HG03060 (cell line): ENCODE data around the gene PAQR6.
A peak's percentile ranks its signal among the peaks of the same experiment; 100 is the strongest.
"Not testable (repeated sequence)": the region's sequence is repeated elsewhere in the genome, so short reads cannot be mapped to it uniquely, and the experiment has no call there.

Experiments used
- ATAC-seq: cut with Tn5 transposase; IDR thresholded peaks from one replicate; pipeline ENCODE4 v1.9.1; 2021; ENCODE audit warnings: low read depth, moderate number of reproducible peaks; ENCODE audit not compliant: unreplicated experiment

PAQR6 gene

DNA sequence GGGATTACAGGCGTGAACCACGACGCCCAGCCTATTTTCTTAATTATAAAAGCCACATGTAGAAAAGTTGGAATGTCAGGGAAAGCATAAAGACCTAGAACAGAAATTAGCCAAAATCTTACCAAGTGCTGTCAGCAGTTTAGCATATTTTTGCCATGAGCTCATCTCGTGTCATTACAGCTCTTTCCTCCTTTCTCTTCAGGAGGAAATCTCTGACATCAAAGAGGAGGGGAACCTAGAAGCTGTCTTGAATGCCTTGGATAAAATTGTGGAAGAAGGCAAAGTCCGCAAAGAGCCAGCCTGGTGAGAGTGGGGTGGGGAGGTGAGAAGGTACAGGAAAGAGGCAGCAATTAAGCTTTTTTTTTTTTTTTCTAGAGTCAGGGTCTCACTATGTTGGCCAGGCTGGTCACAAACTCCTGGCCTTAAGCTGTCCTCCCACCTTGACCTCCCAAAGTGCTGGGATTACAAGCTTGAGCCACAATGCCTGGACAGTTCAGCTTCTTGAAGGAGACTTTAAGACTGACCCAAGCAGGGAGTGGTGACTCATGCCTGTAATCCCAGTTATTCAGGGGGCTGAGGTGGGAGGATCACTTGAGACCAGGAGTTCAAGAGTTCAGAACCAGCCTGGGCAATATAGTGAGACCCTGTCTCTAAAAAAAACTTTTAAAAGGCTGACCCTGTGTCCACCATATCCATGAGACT, 14.3 kb downstream of the PAQR6 start:
- ATAC-seq: no peak

- ATAC-seq: no peak
Observed at GRCh38 chr1:156232201-156232894, 15.5 kb downstream of the PAQR6 start.

- no peak for ATAC-seq
Observed at GRCh38 chr1:156230473-156230837, 17.4 kb downstream of the PAQR6 start.

GRCh38 chr1:156229809-156230472, 17.9 kb downstream of the PAQR6 start:
- no peak for ATAC-seq

DNA sequence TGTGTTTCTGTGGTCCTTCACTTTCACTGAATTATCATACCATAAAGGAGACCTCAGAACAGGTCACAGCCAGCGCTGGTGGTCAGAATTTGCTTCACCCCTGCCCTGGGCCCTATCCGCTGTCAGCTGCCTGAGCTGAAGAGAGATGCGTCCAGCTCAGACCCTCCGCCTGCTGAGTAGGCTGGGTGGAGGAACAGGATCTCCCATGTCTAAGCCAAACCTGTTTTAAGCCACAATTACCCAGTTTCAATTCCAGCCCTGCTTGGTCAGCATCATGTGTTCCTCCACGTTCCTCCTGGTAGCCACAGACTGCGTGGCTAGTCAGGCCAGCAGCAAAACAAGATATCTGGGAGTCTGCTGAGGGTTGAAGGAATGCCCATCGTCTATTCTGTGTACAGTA, 19.4 kb downstream of the PAQR6 start:
- ATAC-seq: no peak

- no peak for ATAC-seq
Observed at GRCh38 chr1:156226782-156227181, 21.1 kb downstream of the PAQR6 start.

GRCh38 chr1:156226116-156226538, 21.7 kb downstream of the PAQR6 start:
- peak; percentile 57 for ATAC-seq

DNA sequence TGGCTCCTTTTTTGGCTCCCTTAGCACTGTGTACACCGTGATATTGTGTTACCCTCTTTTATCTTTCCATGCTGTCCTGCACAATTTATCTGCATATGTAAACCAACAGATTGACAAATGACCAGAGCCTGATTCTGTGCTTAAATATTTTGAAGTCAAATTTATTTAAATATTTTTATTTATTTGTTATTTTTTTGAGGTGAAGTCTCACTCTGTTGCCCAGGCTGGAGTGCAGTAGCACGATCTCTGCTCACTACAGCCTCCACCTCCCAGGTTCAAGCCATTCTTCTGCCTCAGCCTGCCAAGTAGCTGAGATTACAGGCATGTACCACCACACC, 22.2 kb downstream of the PAQR6 start:
- ATAC-seq: no peak

DNA sequence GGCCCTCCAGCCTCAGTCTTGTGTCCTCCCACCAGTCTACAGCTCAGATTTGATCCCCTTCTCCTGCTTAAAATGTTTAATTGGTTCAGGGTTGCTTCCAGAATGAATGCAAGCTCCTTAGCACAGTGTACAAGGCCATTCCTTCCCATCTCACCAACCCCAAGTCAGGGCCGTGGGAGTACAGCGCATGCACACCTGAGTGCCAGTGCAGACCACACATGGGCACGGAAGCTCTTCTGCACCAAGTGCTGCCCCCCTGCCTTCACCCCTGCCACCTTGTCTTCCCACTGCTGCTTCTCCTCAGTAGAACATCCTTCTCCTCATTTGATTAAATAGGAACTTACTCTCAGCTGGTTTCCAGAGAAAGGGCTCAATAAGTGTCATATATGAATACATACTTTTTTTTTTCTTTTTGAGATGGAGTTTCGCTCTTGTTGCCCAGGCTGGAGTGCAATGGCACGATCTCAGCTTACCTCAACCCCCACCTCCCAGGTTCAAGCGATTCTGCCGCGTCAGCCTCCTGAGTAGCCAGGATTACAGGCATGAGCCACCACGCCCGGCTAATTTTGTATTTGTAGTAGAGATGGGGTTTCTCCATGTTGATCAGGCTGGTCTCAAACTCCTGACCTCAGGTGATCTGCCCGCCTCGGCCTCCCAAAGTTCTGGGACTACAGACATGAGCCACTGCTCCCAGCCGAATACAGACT, 25.7 kb downstream of the PAQR6 start:
- ATAC-seq: no peak

GRCh38 chr1:156220226-156220625, 27.6 kb downstream of the PAQR6 start:
- ATAC-seq: no peak

DNA sequence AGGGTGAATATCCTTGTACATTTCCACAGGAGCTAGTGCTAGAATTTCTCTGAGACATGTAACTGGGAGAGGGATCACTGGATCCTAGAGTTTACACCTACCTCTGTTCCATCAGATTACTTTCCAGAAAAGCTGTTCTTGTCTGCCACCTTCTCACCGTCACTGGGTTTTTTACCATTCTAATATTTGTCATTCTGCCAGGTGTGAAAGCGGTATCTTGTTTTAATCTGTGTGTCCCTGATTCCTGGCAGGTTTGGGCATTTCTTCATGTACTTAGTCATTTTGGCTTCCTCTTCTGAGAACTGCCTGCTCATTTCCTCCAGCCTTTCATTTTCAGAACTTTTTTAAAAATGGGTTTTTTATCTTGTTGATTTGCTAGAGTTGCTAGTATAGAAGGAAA, 30.0 kb downstream of the PAQR6 start:
- ATAC-seq: no peak

GRCh38 chr1:156216361-156217086, 31.3 kb downstream of the PAQR6 start:
- ATAC-seq: not testable (repeated sequence)

- no peak for ATAC-seq
Observed at GRCh38 chr1:156214024-156214748, 33.7 kb downstream of the PAQR6 start.

- ATAC-seq: no peak
Observed at GRCh38 chr1:156213644-156213966, 34.3 kb downstream of the PAQR6 start.

GRCh38 chr1:156212833-156213643, 34.8 kb downstream of the PAQR6 start, which contains the start of gene PMF1:
PMF1 (plus strand) TSS chr1:156213007; CDS start chr1:156213016, 9 bp downstream.
- peak; percentile 70 for ATAC-seq

DNA sequence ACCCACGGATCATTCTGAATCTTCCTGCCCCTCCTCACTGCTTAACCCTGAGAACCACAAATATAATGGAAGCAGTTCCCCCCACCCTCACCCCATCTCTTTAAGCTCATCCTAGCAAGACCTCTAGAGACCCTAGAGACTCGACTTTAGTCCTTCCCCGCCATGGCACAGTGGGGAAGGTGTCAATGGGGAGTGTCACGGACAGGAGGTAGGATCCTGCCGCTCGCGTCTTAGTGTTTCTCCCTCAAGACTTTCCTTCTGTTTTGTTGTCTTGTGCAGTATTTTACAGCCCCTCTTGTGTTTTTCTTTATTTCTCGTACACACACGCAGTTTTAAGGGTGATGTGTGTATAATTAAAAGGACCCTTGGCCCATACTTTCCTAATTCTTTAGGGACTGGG, 35.7 kb downstream of the PAQR6 start:
- ATAC-seq: no peak

GRCh38 chr1:156211243-156211642, 36.6 kb downstream of the PAQR6 start:
- no peak for ATAC-seq

DNA sequence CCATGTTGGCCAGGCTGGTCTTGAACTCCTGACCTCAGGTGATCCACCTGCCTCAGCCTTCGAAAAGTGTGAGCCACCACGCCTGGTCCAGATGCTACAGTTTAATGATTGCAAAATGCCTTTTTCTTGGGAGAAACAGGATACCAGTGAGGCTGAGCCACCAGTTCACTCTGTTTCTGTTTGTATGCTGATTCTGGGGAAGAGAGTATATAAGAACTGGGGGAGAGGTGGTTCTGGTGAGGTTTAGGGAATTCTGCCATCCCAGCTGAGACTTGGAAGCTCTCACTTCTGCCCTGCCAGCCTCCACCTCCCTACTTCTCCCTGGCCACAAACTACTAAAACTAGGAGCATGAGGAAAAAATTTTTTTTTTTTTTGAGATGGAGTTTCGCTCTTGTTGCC, 43.2 kb downstream of the PAQR6 start:
- ATAC-seq: no peak

DNA sequence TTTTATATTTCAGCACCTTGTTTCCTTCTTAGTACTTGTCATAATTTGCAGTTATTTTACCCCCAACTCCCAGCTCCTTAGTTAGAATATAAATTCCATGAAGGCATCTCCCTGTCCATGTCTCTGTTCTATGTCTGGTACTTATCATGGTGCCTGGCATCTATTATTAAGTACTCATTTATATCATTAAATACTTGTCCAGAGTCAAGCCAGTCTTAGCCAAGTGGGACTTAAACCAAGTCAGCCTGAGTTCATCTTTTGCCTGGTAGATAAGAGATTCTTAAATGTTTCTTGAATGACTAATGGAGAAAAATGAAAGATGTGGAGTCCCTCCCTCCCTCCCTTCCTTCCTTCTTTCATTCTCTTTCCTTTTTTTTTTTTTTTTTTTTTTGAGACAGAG, 44.5 kb downstream of the PAQR6 start:
- no peak for ATAC-seq
